Measurements from ENCODE around the gene DFFB. TPM values are rescaled to one million over a fixed set of nuclear protein-coding genes. Genes with fewer than 3 reads are reported as not detected.
"Not testable (repeated sequence)": the region's sequence is repeated elsewhere in the genome, so short reads cannot be mapped to it uniquely, and the experiment has no call there.

Gene DFFB, protein sequence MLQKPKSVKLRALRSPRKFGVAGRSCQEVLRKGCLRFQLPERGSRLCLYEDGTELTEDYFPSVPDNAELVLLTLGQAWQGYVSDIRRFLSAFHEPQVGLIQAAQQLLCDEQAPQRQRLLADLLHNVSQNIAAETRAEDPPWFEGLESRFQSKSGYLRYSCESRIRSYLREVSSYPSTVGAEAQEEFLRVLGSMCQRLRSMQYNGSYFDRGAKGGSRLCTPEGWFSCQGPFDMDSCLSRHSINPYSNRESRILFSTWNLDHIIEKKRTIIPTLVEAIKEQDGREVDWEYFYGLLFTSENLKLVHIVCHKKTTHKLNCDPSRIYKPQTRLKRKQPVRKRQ
- total RNA-seq: 6.1 and 6.2 TPM in 2 replicates

DNA sequence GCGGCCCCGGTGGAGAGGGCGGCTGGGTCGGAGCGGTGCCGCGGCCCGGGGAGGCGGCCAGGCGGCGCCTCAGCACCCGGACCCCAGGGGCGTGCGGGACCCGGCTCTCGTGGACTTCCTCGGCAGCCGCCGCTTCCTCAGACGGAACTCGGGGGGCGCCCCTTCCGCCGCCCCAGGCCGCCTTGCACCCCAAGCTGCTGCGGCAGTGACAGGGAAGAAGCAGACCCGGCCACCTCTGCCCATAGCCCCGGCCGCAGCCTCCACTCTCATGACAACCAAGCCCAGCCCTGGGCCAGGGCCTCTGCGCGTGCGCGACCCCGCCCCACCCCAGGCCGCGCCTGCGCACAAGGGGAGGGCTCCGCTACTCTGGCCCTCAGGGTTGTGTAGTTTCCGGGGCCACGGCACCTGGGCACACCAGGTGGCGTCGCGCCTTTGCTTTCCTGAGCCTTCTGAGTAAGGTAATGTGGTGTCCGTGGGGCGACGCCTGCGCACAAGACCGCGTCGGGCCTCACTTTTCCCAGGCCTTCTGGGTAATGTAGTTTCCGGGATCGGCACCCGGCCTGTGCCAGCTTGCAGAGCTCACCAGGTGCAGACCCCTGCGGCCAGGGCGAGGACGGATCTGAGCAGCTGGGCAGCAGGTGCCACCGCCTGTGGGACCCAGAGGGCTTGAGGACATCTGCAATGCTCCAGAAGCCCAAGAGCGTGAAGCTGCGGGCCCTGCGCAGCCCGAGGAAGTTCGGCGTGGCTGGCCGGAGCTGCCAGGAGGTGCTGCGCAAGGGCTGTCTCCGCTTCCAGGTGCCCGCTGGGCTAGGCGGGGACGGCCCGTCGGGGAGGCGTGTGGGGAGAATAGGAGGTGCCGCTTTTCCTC, at the start of gene DFFB, which contains the start of gene CEP104:
DFFB (plus strand) TSS at position 554 of the 868 bp plus-strand sequence; CDS start at position 682, 128 bp downstream.
CEP104 (minus strand) TSS at position 289 of the 868 bp plus-strand sequence. CDS start 4,804 bp downstream, outside the sequence.
- H3K4me3 ChIP-seq (ENCODE audit: low read depth, low read length): peak within 1 kb of the TSS; percentile 98
- DNase-seq (ENCODE audit: low read depth): peak; percentile 74
- TF ChIP-seq, protein P1, sequence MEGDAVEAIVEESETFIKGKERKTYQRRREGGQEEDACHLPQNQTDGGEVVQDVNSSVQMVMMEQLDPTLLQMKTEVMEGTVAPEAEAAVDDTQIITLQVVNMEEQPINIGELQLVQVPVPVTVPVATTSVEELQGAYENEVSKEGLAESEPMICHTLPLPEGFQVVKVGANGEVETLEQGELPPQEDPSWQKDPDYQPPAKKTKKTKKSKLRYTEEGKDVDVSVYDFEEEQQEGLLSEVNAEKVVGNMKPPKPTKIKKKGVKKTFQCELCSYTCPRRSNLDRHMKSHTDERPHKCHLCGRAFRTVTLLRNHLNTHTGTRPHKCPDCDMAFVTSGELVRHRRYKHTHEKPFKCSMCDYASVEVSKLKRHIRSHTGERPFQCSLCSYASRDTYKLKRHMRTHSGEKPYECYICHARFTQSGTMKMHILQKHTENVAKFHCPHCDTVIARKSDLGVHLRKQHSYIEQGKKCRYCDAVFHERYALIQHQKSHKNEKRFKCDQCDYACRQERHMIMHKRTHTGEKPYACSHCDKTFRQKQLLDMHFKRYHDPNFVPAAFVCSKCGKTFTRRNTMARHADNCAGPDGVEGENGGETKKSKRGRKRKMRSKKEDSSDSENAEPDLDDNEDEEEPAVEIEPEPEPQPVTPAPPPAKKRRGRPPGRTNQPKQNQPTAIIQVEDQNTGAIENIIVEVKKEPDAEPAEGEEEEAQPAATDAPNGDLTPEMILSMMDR (conservative IDR thresholded peaks at IDR 0.05; ENCODE audit: low read depth, low read length): peak; percentile 51

DNA sequence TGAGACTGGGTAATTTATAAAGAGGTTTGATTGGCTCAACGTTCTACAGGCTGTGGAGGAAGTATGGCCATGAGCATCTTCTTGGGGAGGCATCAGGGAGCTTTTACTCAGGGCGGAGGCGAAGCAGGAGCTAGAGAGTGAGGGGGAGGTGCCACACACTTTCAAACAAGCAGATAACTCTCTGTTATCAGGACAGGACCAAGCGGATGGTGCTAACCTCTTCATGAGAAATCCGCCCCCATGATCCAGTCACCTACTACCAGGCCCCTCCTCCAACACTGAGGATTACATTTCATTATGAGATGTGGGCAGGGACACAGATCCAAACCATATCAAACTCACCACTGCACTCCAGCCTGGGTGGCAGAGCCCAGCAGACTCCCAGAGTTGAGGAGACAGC, 49.5 kb upstream of the DFFB start:
- H3K4me3 ChIP-seq (ENCODE audit: low read depth, low read length): no peak overlapping the region
- TF ChIP-seq, protein P1 (conservative IDR thresholded peaks at IDR 0.05; ENCODE audit: low read depth, low read length): no peak
- DNase-seq (ENCODE audit: low read depth): no peak

DNA sequence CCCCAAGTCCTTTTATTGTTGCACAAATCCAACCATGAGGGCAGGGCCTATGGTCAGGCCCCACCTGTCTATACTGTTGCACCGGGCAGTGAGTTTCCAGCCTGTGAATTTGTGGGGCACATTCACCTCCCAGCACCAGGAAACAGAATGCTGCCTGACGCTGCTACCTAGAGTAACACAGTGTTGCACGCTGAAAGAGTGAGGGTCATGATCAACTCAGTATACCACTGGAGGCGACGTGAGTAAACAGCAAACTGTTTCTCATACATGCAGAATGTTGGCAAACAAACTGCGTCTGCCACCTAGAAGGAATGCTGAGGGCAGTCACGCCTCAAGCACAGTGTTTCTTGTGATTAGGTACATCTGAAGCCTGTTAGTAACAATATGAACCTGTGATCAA, 47.6 kb upstream of the DFFB start:
- H3K4me3 ChIP-seq (ENCODE audit: low read depth, low read length): no peak overlapping the region
- no peak for DNase-seq (ENCODE audit: low read depth)
- TF ChIP-seq, protein P1 (conservative IDR thresholded peaks at IDR 0.05; ENCODE audit: low read depth, low read length): no peak

DNA sequence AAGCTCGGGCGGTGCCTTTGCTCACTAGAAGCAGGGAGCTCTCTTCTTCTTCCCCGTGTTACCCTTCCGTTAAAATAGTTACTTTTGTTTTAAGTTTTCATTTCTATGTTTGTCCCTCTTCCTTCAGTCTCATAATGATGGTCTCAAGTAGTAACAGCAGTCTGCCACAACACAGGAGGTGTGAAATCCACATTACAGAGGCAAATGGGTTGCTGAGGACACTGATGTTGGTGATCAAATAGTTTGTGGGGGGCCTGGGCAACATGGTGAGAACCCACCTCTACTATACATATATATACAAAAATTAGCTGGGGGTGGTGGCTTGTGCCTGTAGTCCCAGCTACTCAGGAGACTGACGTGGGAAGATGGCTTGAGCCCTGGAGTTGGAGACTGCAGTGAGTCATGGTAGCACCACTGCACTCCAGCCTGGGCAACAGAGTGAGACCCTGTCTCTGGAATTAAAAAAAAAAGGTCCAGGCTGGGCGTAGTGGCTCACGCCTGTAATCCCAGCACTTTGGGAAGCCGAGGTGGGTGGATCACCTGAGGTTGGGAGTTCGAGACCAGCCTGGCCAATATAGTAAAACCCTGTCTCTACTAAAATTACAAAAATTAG, 47.0 kb upstream of the DFFB start:
- not testable (repeated sequence) for H3K4me3 ChIP-seq (ENCODE audit: low read depth, low read length)

DNA sequence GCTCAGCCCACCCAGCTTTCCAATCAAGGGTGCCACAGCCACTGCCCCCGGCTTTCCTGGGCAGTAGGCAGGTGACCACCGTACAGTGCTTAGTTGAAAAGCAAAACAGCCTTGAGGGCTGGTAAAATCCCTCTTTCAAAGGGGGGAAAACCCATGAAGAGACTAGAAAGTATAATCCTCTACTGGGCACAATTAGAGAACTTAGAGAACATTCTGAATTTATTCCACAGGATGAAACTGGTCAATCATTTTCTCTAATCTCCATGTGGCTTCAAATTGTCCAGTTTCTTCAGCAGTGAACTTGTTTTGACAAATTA, 45.7 kb upstream of the DFFB start:
- no peak for DNase-seq (ENCODE audit: low read depth)
- H3K4me3 ChIP-seq (ENCODE audit: low read depth, low read length): no peak overlapping the region
- TF ChIP-seq, protein P1 (conservative IDR thresholded peaks at IDR 0.05; ENCODE audit: low read depth, low read length): no peak

More for the DNA sequence above, 47.0 kb upstream of the DFFB start:
- not testable (repeated sequence) for DNase-seq (ENCODE audit: low read depth)

DNA sequence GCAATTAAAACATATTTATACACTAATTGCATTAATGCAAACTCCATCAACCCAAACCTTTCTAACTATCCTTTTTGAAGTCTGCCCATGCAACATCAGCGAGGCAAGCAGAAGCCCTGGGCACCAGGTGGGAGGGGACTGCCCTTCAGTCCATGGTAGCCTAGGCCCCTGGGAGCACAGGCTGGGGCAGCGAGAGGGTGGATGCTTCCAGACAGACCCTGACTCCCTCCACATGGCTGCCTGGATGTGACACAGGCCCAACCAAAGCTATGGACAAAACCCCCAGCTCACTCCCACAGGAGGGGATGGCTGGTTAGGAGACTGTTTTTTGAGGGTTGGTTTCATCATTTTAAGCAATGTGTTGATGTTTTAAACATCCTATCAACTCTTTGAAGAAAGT, 43.2 kb upstream of the DFFB start:
- H3K4me3 ChIP-seq (ENCODE audit: low read depth, low read length): no peak overlapping the region
- TF ChIP-seq, protein P1 (conservative IDR thresholded peaks at IDR 0.05; ENCODE audit: low read depth, low read length): no peak
- DNase-seq (ENCODE audit: low read depth): no peak
